Heart right ventricle (tissue), 16 donors: Measurements from ENCODE around the gene SMTNL1. TPM values are rescaled to one million over a fixed set of nuclear protein-coding genes. Genes with fewer than 3 reads are reported as not detected.

Experiments
- ATAC-seq, 8 donors: fragments of 200-7000 bp; cut with Tn5 transposase; one replicate each; pipeline ENCODE4 v1.9.1; 2020; ENCODE audit warnings: mild to moderate bottlenecking in 8 of 8, moderate library complexity in 8 of 8, moderate number of reproducible peaks in 1 of 8
- DNase-seq, 2 donors: peaks; one replicate each; pipeline ENCODE4 v3.0.0-alpha.2; 2020
- H3K27ac ChIP-seq, 10 donors: fragments of 200-600 bp; sonication (generic) in 2 of 10; one replicate each; pipeline versions ENCODE4 v1.5.0 to v1.8.0; 2020 to 2022; ENCODE audit warnings: mild to moderate bottlenecking in 3 of 10
- H3K27me3 ChIP-seq, 7 donors: fragments of 200-600 bp; one replicate each; pipeline ENCODE4 v1.8.0; 2021 to 2022; ENCODE audit warnings: mild to moderate bottlenecking in 2 of 7
- H3K36me3 ChIP-seq, 9 donors: fragments of 200-600 bp; sonication (generic) in 1 of 9; one replicate each; pipeline versions ENCODE4 v1.5.0 to v1.8.0; 2020 to 2022; ENCODE audit warnings: mild to moderate bottlenecking in 2 of 9
- H3K4me1 ChIP-seq, 9 donors: fragments of 200-600 bp; sonication (generic) in 1 of 9; one replicate each; pipeline versions ENCODE4 v1.5.0 to v1.8.0; 2020 to 2022; ENCODE audit warnings: mild to moderate bottlenecking in 4 of 9
- H3K4me3 ChIP-seq, 10 donors: fragments of 200-600 bp; sonication (generic) in 2 of 10; one replicate each; pipeline versions ENCODE4 v1.5.0 to v1.8.0; 2020 to 2022; ENCODE audit warnings: mild to moderate bottlenecking in 7 of 10, moderate library complexity in 2 of 10
- H3K9me3 ChIP-seq, 11 donors: fragments of 200-600 bp in 10 of 11; sonication (generic) in 2 of 11; one replicate each; pipeline versions ENCODE4 v1.5.0 to v1.8.0; 2013 to 2022; ENCODE audit warnings: mild to moderate bottlenecking in 2 of 11, control low read depth in 1 of 11, moderate library complexity in 1 of 11
- CTCF ChIP-seq, 9 donors: fragments of 200-600 bp; sonication (generic) in 2 of 9; IDR thresholded peaks; one replicate each; pipeline versions ENCODE4 v1.5.0 to v1.8.0; 2021 to 2022; ENCODE audit warnings: antibody characterized with exemption in 9 of 9, mild to moderate bottlenecking in 5 of 9, moderate library complexity in 1 of 9
- WGBS, 2 donors: extraction: QIAGEN DNeasy Blood & Tissue Kit; methylation state at CpG; one replicate each; pipeline ENCODE4 v1.1.7; 2013; ENCODE audit warnings: inconsistent platforms in 1 of 2; 5-methylcytosine and 5-hydroxymethylcytosine counted together
- intact Hi-C, 10 donors: fragments of 100-400 bp; cut with DNase I; formaldehyde crosslinking; loops; one replicate each; pipeline versions ENCODE4 v1.11.1 to v1.14.2; 2022
- polyA plus RNA-seq, 2 donors: library from polyadenylated mRNA; stranded (reverse); fragments of 200-250 nt; gene quantifications; one replicate each; pipeline ENCODE4 v1.2.3, GENCODE V29; 2013
- total RNA-seq, 10 donors: library from RNA; stranded (reverse); fragmentation: NEBNext Ultra II Directional in 3 of 10; extraction: Animal tissue kit (Norgen Biotek cat#: 25700) in 3 of 10; gene quantifications; one replicate each; pipeline versions ENCODE4 v1.2.1 to v1.2.4, GENCODE V29; 2021 to 2023
- donor health status: Arrhythmogenic right ventricular cardiomyopathy.
- donor health status: ischemic (EF 13 %, LVEDD 7.1; RV severe dilation, severe dysfunction).
- donor health status: healthy with polysubstance abuse.
- donor health status: DM: no; HTN: yes; CAD: no.
- donor health status: DM: no; HTN: no; CAD: no.
- donor health status: ischemic (EF 25% LVEDD 6.9; RV normal size, moderate dysfunction).
- donor health status: ischemic (EF 25% LVEDD 5.7; RV mildly dilated, moderate dysfunction).
- donor health status: healthy.
- donor health status: DM: yes; HTN: yes; CAD: no.
- donor health status: Ischemic cardiomyopathy.
- donor health status: ischemic (EF 35%, LVEDD 5.7; RV mildly dilated, moderate dysfunction).
- donor health status: nonischemic (EF 11% LVEDD 7.7; RV severe dilation, severe dysfunction).
- donor health status: DM: yes; HTN: yes; CAD: no.
- donor health status: PGD.
- donor health status: ischemic (EF 29% LVEDD 5.4; RV normal size, mild dysfunction).
- donor health status: nonischemic (EF 23%, LVEDD 6.1; RV moderate dilation, normal function).

The SMTNL1 gene
- total and polyA plus RNA-seq, 12 donors: not detected

DNA sequence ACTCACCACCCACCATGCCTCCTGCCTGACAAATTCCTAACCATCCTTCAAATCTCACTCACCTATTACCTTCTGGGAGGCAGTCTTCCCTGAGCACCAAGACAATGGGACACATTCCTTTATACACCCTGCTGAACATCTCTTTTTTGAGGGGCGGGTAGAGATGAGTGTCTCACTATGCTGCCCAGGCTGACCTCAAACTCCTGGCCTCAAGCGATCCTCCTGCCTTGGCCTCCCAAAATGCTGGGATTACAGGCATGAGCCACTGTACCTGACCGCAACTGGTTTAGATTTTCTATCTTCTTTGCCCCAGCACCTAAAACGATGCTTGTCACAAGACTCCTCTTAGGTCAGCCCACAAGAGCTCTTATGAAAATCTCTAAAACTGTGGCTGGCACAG, 14.0 kb upstream of the SMTNL1 start:
- intact Hi-C loops: loop anchor here in 1 of 10 donors (10.0 kb wide), 1 partner anchor 179 kb away; no protein-coding TSS in a partner anchor
- no peaks in the 10 kb centered on the region for H3K27me3 ChIP-seq
- 92 to 94% methylated on average over 4 of the region's 4 CpGs for WGBS, 2 donors
- no peak overlapping the region for H3K27ac ChIP-seq
- DNase-seq (no peak), ATAC-seq (no peak)
- peaks cover 0 to 6% (median 0%) of the 10 kb centered on the region in 9 donors for H3K4me1 ChIP-seq
- peaks cover 0 to 20% (median 4%) of the 10 kb centered on the region in 9 donors for H3K36me3 ChIP-seq
- no peaks in the 10 kb centered on the region for H3K9me3 ChIP-seq
- TF ChIP-seq CTCF (IDR thresholded peaks at IDR 0.05): no peak
- H3K4me3 ChIP-seq: no peak overlapping the region

DNA sequence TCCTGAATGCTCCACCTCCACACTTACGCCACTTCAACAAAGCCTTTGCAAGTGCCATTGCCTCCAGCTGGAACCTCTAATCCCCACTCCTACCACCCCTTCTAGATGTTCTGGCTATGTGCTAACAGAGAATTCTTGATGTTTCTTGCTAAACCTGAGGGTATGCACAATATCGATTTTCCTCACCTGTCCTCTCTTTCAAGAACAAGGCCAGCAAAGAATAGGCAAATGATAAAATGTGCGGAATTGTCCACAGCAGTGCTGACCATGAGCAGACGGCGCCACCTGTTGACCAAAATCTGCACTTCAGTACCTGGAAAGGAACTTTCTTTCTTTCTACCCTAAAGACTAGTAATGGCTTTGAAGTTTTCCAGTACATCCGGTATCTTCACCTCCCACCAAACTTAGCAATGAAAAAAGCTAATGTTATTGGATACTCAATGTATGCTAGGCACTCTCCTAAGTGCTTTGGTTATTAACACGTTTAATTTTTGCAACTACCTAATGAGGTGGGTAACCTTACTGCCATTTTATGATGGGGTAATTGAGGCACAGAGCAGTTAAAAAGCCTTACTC, 10.3 kb upstream of the SMTNL1 start:
- TF ChIP-seq CTCF (IDR thresholded peaks at IDR 0.05): peak; percentile 89 to 98 (median 93)
- DNase-seq: peak; percentile 67 to 70
- Histone ChIP-seq H3K4me3 (no peak overlapping the region), H3K4me1 (peaks cover 0 to 23% (median 13%) of the 10 kb centered on the region in 9 donors), H3K9me3 (no peaks in the 10 kb centered on the region), H3K36me3 (peaks cover 0 to 26% (median 11%) of the 10 kb centered on the region in 9 donors), H3K27me3 (no peaks in the 10 kb centered on the region), H3K27ac (no peak overlapping the region)
- 17% methylated on average over 7 of the region's 7 CpGs for WGBS, 2 donors
- intact Hi-C loops: loop anchor here (1.0 to 10.0 kb wide), 10 partner anchors 32 to 182 kb away; no protein-coding TSS in a partner anchor
- ATAC-seq: peak in 3 of 8 donors; percentile 26 to 29 (median 28)

GRCh38 chr11:57529012-57529411, 8.4 kb upstream of the SMTNL1 start:
- TF ChIP-seq CTCF (IDR thresholded peaks at IDR 0.05): no peak
- Histone ChIP-seq H3K27ac (no peak overlapping the region), H3K4me3 (no peak overlapping the region), H3K9me3 (no peaks in the 10 kb centered on the region), H3K4me1 (peaks cover 0 to 23% (median 13%) of the 10 kb centered on the region in 9 donors), H3K36me3 (peaks cover 0 to 26% (median 11%) of the 10 kb centered on the region in 9 donors), H3K27me3 (no peaks in the 10 kb centered on the region)
- DNase-seq (no peak), ATAC-seq (no peak)
- intact Hi-C loops: loop anchor here (5.0 to 10.0 kb wide), 4 partner anchors 37 to 184 kb away; no protein-coding TSS in a partner anchor

- intact Hi-C loops: loop anchor here in 2 of 10 donors (2.0 to 5.0 kb wide), 2 partner anchors 73 to 183 kb away; no protein-coding TSS in a partner anchor
- ATAC-seq (peak in 6 of 8 donors; percentile 3 to 42 (median 24)), DNase-seq (no peak)
- Histone ChIP-seq H3K4me1 (peaks cover 0 to 23% (median 13%) of the 10 kb centered on the region in 9 donors), H3K4me3 (peak overlapping the region; percentile 51 to 90 (median 74)), H3K27me3 (no peaks in the 10 kb centered on the region), H3K9me3 (no peaks in the 10 kb centered on the region), H3K36me3 (peaks cover 0 to 20% (median 11%) of the 10 kb centered on the region in 9 donors), H3K27ac (peak overlapping the region in 9 of 10 donors; percentile 30 to 86 (median 76))
- TF ChIP-seq CTCF (IDR thresholded peaks at IDR 0.05): no peak
- WGBS, 2 donors: 1 to 2% methylated on average over 17 of the region's 17 CpGs
Observed at GRCh38 chr11:57530215-57530595, 7.2 kb upstream of the SMTNL1 start.
